NCI-H345 (cell line): ENCODE results near the gene CCNA2.
A peak's percentile ranks its signal among the peaks of the same experiment; 100 is the strongest.

Source experiments
- DNase-seq: peaks from one replicate; lab custom pipeline; 2025; lab: John Stamatoyannopoulos, UW

The CCNA2 gene

DNA sequence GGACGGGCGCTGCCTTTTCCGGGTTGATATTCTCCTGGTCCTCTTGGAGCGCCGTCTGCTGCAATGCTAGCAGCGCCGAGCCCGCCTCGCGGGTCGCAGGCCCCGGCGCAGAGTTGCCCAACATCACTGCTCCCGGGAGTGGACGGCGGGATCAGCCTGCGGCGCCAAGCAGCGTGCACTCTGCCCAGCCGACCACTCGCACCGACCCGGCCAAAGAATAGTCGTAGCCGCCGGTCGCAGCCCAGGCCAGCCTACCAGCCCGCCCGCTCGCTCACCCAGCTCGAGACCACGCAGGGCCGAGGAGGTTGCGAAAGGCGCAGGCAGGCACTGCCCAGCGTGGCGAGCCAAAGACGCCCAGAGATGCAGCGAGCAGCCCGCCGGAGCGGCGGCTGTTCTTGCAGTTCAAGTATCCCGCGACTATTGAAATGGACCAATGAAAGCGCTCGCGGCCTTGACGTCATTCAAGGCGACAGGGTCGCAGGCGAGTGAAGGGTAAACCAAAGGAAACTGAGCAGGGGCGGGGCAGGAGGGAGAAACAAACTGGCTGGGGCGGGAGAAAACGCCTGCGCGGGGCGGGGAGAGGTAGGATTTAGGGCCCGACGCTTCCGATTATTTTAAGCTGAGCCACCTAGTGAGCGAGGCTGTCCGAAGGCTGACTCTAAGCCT, at the start of gene CCNA2:
Gene CCNA2 (minus strand): TSS at position 379 of the 666 bp plus-strand sequence. CDS start 255 bp downstream, at position 124.
- DNase-seq = peak; percentile 93

DNA sequence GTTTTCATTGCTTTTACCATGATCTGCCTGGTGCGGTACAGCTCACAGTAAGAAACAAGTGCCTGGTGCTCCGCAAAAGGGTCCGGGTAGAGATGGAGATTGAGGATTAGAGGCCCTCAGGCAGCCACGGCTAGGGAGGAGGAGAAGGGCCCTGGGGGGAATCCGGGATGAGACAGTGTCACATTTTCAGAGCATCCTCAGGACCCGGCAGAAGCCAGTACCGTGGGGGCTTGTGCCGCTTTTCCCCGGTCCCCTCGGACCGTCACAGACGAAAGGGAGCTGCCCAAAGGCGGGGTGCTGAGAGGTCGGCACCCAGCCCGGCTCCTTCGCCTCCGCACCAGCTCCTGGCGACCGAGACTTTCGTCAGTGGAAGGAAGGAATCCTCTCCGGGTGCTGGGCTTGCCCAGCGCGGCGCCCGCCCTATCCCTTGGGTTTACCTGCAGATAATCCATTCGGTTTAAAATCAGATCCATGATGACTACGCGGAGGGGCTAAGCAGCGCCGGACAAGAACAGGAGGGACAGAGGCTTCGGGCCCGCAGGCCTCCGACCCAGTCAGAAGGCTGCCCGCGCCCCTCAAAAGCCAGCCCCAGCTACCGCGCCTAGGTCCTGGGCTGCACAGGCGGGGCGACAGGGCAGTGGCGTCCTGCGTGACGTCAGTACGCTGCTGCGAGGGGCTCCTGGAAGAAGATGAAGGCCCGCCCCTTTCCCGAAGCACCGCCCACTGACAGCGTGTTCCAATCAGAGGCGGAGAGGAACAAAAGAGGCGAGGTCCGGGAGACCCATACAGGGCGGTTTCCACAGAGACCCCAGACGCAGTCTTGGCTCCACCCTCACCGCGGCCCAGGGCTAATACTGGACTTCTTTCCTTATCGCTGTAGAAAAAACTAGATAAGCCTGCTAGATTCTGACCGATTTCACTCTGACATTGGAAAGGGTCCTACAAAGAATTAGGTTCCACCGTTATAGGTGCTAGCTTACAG, 46.4 kb upstream of the CCNA2 start, which contains the start of gene BBS7:
Gene BBS7 (minus strand): TSS at position 634 of the 982 bp plus-strand sequence. CDS start 161 bp downstream, at position 473.
- peak; percentile 96 for DNase-seq

DNA sequence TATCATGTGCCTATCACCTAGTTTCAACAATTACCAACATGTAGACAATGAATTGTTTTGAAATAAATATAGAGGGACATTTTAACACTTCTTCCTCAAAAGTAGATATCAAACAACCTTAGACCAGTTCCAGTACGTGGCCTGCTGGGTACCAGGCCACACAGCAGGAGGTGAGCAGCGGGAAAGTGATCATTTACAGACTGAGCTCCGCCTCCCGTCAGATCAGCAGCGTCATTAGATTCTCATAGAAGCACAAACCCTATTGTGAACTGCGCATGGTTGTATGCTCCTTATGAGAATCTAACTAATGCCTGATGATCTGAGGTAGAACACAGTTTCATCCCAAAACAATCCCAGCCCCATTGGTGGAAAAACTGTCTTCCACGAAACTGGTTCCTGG, 40.1 kb upstream of the CCNA2 start:
- no peak for DNase-seq

DNA sequence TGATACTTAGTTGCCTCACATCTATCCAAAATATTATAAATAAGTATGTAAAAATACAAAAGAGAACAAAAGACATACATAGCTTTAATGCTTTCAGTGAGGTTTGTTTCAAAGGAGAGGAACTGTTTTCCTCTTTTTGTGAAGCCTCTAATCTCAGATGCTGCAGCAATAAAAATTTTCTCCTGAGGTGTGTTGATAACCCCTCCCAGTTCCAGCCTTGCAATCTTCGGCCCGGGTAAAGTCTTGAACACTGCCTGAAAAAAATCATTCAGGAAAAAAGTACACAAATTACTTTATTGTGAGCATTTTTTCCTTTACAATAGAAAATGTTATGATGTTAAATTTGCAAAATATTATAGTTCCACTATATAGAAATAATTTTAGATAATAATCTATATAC, 37.7 kb upstream of the CCNA2 start:
- no peak for DNase-seq

DNA sequence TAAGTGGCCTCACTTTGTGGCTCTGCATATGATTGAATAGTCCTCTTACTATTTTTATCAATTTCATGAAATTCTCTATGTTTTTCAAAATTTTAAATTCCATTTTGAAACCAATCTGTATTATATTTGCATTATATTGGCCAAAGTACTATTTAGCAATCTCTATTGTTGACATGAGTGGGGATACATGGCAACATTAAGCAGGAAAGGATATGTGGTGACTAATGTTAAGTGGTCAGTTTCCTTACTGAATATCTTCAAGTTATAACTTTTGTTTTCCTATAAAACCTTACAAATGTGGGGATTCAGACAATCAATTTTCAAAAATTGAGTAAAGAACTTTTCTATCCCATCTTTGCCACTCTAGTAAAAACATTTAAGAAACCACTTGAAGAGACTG, 36.4 kb upstream of the CCNA2 start:
- no peak for DNase-seq

DNA sequence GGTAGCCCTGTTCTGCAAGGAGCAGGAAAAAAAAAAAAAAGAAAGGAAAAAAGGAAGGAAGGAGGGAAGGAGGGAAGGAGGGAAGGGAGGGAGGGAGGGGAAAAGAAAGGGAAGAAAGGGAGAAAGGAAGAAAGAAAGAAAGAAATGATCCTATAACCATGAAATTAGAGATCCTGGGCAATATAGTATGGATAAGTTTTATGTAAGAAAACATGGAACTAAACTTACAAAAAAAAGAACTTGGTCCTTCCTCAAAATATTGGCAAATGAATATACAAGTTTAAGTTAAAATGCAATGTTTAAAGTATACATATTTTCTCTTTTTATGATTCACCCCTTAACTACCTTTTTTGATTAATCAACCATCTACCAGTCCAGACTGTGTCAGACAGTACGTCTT, 27.7 kb upstream of the CCNA2 start:
- DNase-seq = no peak

DNA sequence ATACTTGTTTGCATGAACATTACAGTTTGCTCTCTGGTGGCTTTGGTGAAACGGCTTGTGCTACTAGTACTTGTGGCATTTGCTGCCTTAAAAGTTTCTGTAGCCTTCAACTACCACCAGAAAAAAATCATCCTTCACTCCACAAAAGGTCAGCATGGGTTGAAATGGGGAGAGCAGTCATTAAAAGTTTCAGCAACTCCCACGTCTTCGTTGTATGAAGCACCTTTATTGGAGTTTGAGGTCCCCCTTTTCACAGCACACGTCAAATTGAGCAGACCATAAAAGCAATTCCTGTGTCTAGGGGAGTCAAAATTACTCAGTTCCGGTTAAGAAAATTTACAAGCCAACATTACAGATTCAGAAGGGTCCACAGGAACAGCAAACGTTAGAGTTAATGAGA, 23.0 kb upstream of the CCNA2 start:
- DNase-seq = no peak

DNA sequence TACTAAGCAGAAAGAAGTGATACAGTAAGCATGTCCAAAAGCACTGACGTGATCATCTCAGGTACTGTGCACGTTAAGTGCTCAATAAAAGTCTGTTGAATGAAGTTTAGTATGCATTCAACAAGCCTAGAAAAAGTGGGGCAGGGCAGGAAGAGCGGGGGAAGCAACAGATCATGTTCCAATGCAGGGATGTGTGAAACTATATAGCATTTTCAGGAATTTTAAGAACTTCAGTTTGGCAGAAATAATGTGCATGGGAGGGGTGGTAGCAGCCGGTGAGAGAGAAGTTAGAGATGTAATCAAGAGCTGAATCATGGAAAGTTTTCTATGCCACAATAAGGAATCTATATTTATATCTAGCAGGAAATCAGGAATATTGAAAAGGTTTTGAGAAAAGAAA, 19.2 kb upstream of the CCNA2 start:
- no peak for DNase-seq

DNA sequence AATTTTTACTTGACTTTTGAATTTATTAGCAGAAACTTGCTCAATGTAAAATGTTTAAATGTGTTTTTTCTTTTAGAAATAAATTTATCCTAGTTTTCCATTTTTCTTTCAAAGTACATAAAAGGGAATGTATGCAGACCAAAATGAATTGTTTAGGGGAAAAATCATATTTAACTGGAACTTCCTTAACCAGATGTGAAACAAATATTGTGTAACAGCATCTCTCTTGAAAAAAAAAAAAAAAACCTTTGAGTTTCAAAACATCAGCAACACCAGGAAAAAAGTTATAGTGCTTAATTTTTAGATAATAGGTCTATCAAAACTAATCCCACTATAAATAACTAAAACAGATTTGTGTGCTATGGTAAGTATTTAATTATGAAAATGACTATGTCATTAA, 14.5 kb upstream of the CCNA2 start:
- no peak for DNase-seq

DNA sequence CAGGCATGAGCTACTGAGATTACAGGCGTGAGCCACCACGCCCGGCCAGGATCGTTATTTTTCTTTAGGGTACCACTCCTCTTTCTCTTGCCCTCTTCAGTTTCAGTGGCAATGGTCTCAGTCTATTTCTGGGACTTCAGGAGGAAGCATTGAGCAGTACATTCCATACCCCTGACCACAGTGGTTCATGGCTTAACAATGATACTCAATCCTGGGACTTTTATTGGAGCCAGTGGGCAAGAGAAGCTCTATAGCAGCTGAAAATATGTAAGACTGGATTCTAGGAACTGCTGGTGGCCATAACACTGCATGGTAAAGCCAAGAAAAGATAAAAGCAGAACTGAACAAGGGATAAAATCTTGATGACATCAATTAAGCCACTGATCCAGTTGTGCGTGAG, 5.8 kb upstream of the CCNA2 start:
- no peak for DNase-seq

DNA sequence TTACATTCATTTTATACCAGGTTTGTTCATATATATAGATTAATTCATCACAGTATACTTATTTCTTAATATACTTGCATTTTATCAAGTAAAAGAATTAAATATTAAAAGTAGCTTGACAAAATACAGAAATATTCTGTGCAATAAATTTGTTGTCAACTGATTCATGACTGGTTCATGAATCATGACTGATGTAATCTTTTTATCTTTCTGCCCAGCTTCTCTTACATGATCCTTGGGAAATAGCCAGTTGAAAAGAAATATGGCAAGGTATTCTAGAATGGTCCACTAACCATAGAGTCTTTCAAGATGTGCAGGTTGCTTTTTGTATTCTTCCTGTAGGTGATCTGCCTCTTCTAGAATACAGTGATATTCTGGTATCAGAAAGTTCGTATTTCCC, 4.2 kb upstream of the CCNA2 start:
- no peak for DNase-seq

DNA sequence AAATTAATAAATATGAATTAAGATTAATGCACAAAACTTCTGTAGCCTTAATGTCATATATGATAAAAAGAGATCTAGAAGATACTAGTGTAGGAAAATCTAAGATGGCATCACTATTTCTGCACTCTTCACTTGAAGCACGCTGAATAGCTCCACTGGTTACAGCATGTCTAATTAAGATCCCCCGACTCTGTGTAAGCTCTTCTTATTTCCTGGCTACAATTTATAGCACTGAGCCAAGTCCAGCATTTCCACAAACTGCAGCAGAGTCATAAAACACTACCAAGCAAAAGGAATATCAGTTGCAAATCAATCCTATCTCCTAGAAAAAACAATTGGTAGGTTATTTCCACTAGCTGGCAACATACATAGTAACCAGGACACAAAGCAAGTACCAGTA, 1.3 kb upstream of the CCNA2 start:
- no peak for DNase-seq

DNA sequence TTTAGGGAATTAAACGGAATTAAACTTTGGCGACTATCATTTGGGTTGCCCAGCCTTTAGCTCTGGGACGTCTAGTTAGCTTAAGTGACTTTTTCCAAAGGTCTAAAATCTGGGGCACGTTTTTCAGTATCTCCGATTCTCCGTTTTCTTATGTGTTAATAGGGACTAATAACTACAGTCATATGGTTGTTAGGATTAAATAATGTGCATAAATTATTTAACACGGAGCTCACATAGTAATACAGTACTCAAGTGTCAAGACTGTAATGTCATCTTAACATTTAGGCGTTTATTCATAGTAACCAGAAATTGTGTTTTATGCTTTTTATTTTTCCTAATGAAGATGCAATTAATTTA, 466 bp upstream of the CCNA2 start:
- no peak for DNase-seq

DNA sequence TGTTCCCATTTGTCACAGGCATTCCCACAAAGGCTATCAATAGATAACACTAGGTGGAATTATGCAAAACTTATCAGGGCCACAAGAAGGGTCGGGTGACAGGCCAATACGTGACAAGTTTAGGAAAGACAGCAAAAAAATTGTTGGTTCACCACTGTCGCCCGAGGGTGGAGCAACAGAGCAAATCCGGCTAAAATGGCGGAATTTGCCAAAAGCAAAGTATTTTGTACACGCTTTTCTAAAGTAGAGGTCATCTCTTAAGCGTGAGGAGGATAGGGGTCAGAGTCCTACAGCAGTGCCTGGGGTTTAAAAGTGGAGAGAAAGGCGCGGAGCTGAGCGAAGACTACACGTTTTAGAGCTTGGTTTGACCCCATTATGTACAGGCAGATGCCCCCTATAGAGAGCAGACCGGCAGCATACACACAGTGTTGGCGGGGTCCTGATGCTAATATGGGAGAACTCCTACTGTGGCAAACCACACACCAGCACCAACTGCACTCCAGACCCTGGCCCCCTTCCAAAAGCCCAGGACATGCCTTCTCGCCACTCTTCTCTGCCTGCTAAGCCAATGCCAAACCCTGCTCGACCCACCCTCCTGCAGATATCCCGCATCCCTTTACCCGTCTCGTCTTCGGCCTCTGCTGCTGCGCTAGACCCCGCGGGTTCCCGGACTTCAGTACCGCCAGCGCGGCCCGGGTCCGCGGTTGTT, 733 bp downstream of the CCNA2 start:
- peak; percentile 15 for DNase-seq

DNA sequence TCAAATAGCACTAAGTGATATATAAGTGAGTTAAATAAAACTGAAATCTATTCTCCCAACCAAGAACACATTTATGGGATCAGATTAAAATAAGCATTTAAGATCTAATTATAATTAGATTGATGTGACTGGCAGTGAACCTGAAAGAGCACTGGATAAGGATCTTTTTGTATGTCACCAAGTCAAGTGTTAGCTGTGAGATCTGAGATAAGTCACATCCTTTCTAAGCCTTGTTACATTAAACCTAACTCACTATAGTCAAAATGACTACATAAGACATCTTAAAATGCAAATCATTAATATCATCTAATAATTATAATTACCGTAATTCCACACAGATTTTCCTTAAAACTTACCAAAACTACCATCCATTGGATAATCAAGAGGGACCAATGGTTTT, 1.6 kb downstream of the CCNA2 start:
- DNase-seq = no peak

DNA sequence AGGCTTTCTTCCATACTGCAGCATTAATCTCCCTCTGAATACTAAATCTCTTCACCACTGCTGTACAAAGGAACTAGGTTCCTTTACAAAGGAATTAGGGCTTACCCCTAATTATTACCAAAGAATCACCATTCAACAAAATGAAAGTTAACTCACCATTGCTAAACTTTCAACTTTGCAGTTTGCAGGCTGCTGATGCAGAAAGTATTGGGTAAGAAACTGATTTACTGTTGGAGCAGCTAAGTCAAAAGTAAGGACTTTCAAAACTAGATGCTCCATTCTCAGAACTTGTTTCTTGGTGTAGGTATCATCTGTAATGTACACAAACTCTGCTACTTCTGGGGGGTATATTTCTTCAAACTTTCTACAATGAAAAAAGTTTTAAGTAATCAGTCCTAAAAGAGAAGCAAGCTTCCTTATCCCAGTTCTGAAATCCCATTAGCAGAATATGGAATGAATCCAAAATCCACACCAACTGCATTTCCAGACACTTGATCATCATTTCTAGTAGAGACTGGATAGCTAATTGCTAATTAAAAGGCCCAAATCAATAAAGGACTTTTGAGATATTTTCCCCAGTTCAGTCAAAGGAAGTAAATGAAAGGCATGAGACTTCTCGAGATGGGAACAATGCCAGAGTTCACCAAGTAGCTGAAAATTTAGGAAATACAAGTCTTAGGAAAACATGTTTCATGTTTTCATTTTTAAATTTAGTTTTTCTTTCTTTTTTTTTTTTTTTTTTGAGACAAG, 4.3 kb downstream of the CCNA2 start:
- DNase-seq = no peak

DNA sequence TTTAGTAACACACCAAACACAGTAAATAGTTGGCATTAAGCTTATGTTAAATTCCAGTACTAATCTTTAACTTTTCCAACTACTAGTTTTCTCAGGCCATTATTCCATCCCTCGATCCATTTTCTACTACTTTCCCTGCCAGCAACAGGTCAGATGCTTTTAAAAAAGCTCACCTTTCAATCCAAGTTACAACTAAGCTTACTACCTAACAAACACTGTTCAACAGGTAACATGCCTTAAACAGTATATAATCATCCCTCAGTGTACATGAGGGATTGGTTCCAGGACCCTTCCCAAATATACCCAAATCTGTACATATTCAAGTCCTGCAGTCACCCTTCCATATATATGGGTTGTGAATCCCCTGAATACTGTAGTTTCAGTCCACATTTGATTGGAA, 5.5 kb downstream of the CCNA2 start:
- DNase-seq = no peak

DNA sequence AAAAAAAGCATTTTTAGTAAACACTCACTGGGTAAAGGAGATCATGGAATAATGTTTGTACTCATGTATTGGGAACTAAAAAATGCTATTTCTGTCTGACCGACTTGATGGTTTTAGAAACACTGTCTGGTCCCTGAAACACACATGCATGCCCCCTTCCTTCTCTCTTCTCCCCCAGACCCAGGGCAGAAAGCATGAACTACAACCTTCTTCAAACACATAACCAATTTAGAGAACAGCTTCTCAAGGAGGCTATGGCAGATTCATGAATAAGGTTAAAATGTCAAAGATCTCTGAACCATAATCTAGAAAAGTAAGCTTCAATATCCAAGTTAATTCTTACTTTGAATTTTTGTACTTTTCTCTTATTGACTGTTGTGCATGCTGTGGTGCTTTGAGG, 6.0 kb downstream of the CCNA2 start:
- DNase-seq = no peak

DNA sequence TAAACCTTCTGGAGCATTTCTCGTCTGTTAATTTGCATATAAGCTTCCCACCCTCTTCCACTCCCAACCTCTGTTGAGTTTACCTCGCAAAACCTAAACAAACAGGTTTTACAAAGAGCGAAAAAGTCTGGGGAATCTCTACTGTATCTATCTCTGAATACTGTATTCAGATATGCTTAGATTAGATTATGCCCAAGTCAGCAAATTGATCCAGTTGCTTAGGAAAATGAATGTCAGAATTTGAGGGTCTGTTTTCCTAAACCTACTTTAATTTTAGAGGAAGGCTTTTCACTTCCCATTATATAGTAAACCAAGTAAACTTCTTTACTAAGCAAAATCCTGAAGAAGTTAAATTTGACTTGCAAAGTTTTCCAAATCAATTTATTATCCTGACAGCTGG, 6.7 kb downstream of the CCNA2 start:
- no peak for DNase-seq

DNA sequence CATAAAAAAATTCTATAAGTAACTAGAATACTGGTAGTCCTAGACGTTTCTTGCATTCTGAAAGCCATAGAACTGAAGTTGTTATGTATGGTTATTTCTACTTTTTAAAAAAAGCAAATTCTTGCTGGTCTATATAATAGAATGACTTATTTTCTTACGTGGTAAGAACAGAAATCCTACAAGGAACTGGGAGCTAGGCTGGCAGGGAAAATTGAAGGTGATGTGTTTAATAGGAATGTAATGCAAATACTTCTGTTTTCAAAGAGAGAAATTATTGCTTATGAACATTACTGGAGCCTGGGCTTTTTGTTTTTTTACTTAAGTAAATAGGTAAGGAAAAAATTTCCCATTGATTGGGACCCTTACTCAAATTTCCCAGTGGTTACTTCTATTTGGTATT, 8.9 kb downstream of the CCNA2 start:
- no peak for DNase-seq

DNA sequence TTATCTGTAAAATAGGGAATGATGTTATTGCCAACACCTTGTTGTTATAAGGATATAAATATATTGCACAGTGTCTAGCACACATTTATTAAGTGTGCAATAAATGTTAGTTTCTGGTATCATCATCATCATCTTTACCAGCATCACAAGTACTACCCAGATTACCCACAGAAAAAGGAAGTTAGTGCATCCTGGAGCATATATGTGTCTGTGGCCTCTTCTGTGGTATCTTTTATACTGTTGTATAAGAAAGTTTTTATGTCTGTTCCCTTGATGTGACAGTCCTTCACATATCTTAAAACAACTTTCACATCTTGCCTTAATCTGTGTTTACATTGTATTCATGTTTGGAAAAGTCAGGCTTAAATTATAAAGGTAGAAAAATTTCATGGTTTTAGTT, 12.6 kb downstream of the CCNA2 start:
- DNase-seq = no peak

DNA sequence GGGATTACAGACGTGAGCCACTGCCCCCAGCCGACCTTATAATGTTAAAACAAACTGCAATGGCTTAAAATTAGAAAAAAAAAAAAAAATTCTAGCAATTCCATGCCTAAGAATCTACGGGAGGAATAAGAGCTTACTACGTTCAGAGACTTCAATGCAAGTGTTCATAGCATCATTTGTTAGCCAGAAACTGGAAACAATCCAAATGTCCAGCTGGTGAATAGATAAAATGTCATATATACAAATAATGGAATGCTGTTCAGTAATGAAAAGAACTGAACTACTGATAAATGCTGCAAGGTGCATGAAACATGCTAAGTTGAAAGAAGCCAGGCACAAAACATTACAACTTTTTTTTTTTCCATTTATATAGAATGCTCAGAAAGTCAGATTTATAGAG, 17.3 kb downstream of the CCNA2 start:
- no peak for DNase-seq
